Measurements from ENCODE around the gene H19.

H19 gene

GRCh38 chr11:1997755-1998154, at the start of gene H19:
TSS of gene H19 (minus strand) at chr11:1997842.
- Histone ChIP-seq H3K27me3 (ENCODE audit: control insufficient read depth, insufficient read depth, low read length) (no peaks in the 10 kb centered on the region), H3K9ac (ENCODE audit: low read depth, low read length) (no peak within 1 kb of the TSS), H3K4me3 (ENCODE audit: low read depth, low read length) (no peak within 1 kb of the TSS), H3K36me3 (ENCODE audit: control insufficient read depth, insufficient read depth, low read length) (no peaks in the 10 kb centered on the region), H3K4me1 (ENCODE audit: control insufficient read depth, insufficient read depth, low read length) (no peaks in the 10 kb centered on the region), H3K9me3 (ENCODE audit: control insufficient read depth, insufficient read depth, low read length) (no peaks in the 10 kb centered on the region)

GRCh38 chr11:2041963-2042362, 44.3 kb upstream of the H19 start:
- no peaks in the 10 kb centered on the region for H3K36me3 ChIP-seq (ENCODE audit: control insufficient read depth, insufficient read depth, low read length)
- H3K4me1 ChIP-seq (ENCODE audit: control insufficient read depth, insufficient read depth, low read length), result no peaks in the 10 kb centered on the region
- H3K27me3 ChIP-seq (ENCODE audit: control insufficient read depth, insufficient read depth, low read length), result peaks cover 18% of the 10 kb centered on the region
- H3K9ac ChIP-seq (ENCODE audit: low read depth, low read length), result no peak overlapping the region
- H3K9me3 ChIP-seq (ENCODE audit: control insufficient read depth, insufficient read depth, low read length), result no peaks in the 10 kb centered on the region
- H3K4me3 ChIP-seq (ENCODE audit: low read depth, low read length), result no peak overlapping the region

DNA sequence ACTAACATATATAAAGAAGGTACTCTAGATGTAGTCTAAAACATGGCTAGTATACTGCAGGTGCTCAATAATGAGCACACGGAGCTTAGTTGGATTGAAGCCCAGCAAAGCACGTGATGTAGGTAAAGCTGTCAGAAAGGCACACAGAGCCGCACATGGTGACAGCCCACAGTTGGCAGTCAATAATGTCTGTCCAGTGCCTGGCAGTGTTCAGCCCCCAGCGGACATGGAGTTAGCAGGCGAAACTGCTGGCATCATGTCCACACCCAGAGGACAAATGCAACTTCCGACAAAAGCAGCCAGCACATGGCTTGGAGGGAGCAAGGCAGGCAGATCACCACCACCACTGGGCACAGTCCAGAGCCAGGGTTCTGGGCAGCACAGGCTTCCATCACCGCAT, 43.5 kb upstream of the H19 start:
- no peaks in the 10 kb centered on the region for H3K9me3 ChIP-seq (ENCODE audit: control insufficient read depth, insufficient read depth, low read length)
- H3K36me3 ChIP-seq (ENCODE audit: control insufficient read depth, insufficient read depth, low read length), result no peaks in the 10 kb centered on the region
- no peak overlapping the region for H3K9ac ChIP-seq (ENCODE audit: low read depth, low read length)
- H3K4me1 ChIP-seq (ENCODE audit: control insufficient read depth, insufficient read depth, low read length), result no peaks in the 10 kb centered on the region
- H3K27me3 ChIP-seq (ENCODE audit: control insufficient read depth, insufficient read depth, low read length), result peaks cover 12% of the 10 kb centered on the region
- no peak overlapping the region for H3K4me3 ChIP-seq (ENCODE audit: low read depth, low read length)

DNA sequence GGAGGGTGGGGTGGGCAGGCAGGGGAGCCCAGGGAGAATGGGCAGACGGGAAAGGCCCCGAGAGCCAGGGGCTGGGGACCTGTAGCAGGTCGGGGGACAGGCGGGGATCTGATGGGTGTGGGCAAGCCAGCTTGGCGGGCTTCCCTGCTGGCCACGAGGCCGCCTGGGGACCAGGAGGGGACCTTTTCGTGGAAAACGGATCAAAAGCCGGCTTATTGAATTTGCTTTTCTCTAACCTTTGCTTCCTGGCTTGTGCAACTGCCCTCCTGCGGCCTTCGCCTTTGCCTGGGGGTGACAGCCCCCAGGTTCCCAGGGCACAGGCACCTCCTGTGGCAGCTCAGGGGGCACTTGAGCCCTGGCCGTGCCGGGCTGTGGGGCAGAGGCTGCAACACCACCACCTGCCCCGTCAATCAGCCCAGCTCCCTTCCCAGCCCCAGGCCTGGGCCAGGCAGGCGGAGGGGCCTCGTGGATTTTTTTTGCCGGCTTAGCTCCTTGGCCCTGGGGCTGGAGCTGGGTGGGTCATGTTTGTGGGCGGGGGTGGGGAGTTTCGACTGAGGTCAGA, 41.6 kb upstream of the H19 start:
- H3K36me3 ChIP-seq (ENCODE audit: control insufficient read depth, insufficient read depth, low read length), result no peaks in the 10 kb centered on the region
- no peak overlapping the region for H3K4me3 ChIP-seq (ENCODE audit: low read depth, low read length)
- no peak overlapping the region for H3K9ac ChIP-seq (ENCODE audit: low read depth, low read length)
- no peaks in the 10 kb centered on the region for H3K9me3 ChIP-seq (ENCODE audit: control insufficient read depth, insufficient read depth, low read length)
- peaks cover 5% of the 10 kb centered on the region for H3K27me3 ChIP-seq (ENCODE audit: control insufficient read depth, insufficient read depth, low read length)
- no peaks in the 10 kb centered on the region for H3K4me1 ChIP-seq (ENCODE audit: control insufficient read depth, insufficient read depth, low read length)

- Histone ChIP-seq H3K36me3 (ENCODE audit: control insufficient read depth, insufficient read depth, low read length) (no peaks in the 10 kb centered on the region), H3K4me1 (ENCODE audit: control insufficient read depth, insufficient read depth, low read length) (no peaks in the 10 kb centered on the region), H3K9ac (ENCODE audit: low read depth, low read length) (no peak overlapping the region), H3K27me3 (ENCODE audit: control insufficient read depth, insufficient read depth, low read length) (peaks cover 1% of the 10 kb centered on the region), H3K9me3 (ENCODE audit: control insufficient read depth, insufficient read depth, low read length) (no peaks in the 10 kb centered on the region), H3K4me3 (ENCODE audit: low read depth, low read length) (no peak overlapping the region)
Measured at GRCh38 chr11:2036863-2037486, 39.3 kb upstream of the H19 start.

GRCh38 chr11:2035382-2035781, 37.7 kb upstream of the H19 start:
- H3K36me3 ChIP-seq (ENCODE audit: control insufficient read depth, insufficient read depth, low read length), result no peaks in the 10 kb centered on the region
- H3K9me3 ChIP-seq (ENCODE audit: control insufficient read depth, insufficient read depth, low read length), result no peaks in the 10 kb centered on the region
- no peaks in the 10 kb centered on the region for H3K4me1 ChIP-seq (ENCODE audit: control insufficient read depth, insufficient read depth, low read length)
- H3K9ac ChIP-seq (ENCODE audit: low read depth, low read length), result no peak overlapping the region
- no peaks in the 10 kb centered on the region for H3K27me3 ChIP-seq (ENCODE audit: control insufficient read depth, insufficient read depth, low read length)
- H3K4me3 ChIP-seq (ENCODE audit: low read depth, low read length), result no peak overlapping the region

DNA sequence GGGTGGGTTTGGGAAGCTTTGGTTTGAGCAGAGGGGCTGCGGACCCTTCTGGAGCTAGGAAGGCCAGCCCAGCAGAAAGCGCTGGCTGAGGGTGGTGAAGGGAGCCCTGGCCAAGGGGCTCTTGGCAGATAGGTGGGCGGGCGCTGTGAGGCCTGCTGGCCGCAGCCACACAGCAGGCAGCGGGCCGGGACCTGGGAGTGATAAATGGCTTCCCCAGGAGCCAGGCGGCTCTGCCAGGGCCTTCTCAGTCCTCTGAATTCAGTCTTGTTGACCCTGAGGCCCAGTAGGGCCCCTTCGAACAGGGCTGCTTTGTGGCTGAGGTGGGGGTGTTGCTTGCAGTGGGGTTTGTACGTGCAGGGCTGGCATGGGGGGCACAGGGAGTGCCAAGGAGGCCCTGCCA, 33.4 kb upstream of the H19 start:
- Histone ChIP-seq H3K9ac (ENCODE audit: low read depth, low read length) (no peak overlapping the region), H3K4me1 (ENCODE audit: control insufficient read depth, insufficient read depth, low read length) (no peaks in the 10 kb centered on the region), H3K36me3 (ENCODE audit: control insufficient read depth, insufficient read depth, low read length) (no peaks in the 10 kb centered on the region), H3K9me3 (ENCODE audit: control insufficient read depth, insufficient read depth, low read length) (no peaks in the 10 kb centered on the region), H3K4me3 (ENCODE audit: low read depth, low read length) (no peak overlapping the region), H3K27me3 (ENCODE audit: control insufficient read depth, insufficient read depth, low read length) (no peaks in the 10 kb centered on the region)

- Histone ChIP-seq H3K9me3 (ENCODE audit: control insufficient read depth, insufficient read depth, low read length) (no peaks in the 10 kb centered on the region), H3K27me3 (ENCODE audit: control insufficient read depth, insufficient read depth, low read length) (no peaks in the 10 kb centered on the region), H3K4me3 (ENCODE audit: low read depth, low read length) (no peak overlapping the region), H3K36me3 (ENCODE audit: control insufficient read depth, insufficient read depth, low read length) (no peaks in the 10 kb centered on the region), H3K4me1 (ENCODE audit: control insufficient read depth, insufficient read depth, low read length) (no peaks in the 10 kb centered on the region), H3K9ac (ENCODE audit: low read depth, low read length) (no peak overlapping the region)
Measured at GRCh38 chr11:2027708-2028107, 30.1 kb upstream of the H19 start.

DNA sequence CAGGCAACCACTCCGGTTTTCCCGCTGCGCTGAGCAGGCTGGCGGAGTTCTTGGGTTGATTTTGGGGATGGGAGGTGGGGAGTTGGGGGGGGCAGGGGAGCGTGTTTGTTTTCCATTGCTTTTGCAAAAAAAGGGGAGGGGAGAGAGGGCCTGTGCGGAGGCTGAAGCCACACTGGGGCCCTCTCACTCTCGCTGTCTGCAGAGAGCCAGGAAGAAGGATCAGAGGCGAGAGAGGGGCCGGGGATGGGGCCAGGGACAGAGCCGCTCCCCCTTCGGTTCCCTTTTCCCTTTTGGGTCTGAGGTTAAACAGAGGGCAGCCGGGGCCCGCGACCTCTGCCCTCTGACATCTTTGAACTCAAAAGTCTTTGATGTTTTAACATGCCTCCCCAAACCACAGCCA, 17.4 kb upstream of the H19 start:
- Histone ChIP-seq H3K36me3 (ENCODE audit: control insufficient read depth, insufficient read depth, low read length) (no peaks in the 10 kb centered on the region), H3K4me1 (ENCODE audit: control insufficient read depth, insufficient read depth, low read length) (no peaks in the 10 kb centered on the region), H3K4me3 (ENCODE audit: low read depth, low read length) (no peak overlapping the region), H3K9ac (ENCODE audit: low read depth, low read length) (no peak overlapping the region), H3K9me3 (ENCODE audit: control insufficient read depth, insufficient read depth, low read length) (no peaks in the 10 kb centered on the region), H3K27me3 (ENCODE audit: control insufficient read depth, insufficient read depth, low read length) (no peaks in the 10 kb centered on the region)

- Histone ChIP-seq H3K4me1 (ENCODE audit: control insufficient read depth, insufficient read depth, low read length) (no peaks in the 10 kb centered on the region), H3K27me3 (ENCODE audit: control insufficient read depth, insufficient read depth, low read length) (no peaks in the 10 kb centered on the region), H3K9me3 (ENCODE audit: control insufficient read depth, insufficient read depth, low read length) (no peaks in the 10 kb centered on the region), H3K36me3 (ENCODE audit: control insufficient read depth, insufficient read depth, low read length) (no peaks in the 10 kb centered on the region), H3K9ac (ENCODE audit: low read depth, low read length) (no peak overlapping the region), H3K4me3 (ENCODE audit: low read depth, low read length) (no peak overlapping the region)
Measured at GRCh38 chr11:2012440-2012839, 14.8 kb upstream of the H19 start.

DNA sequence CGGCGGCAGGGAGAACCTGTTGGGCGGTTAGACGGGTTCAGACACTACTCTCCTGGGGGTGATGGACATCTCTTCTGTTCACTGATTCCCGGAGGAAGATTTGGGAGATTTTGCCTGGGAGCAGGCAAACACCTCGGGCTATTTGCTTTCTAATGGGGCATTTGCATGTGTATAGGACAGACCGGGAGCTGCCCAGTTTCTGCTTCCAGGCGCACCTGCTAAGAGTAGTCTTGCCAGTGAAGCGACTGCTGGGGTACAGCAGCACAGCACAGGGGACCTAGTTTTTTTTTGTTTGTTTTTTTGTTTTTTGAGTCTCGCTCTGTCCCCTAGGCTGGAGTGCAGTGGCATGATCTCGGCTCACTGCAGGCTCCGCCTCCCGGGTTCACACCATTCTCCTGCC, 6.8 kb upstream of the H19 start:
- Histone ChIP-seq H3K27me3 (ENCODE audit: control insufficient read depth, insufficient read depth, low read length) (no peaks in the 10 kb centered on the region), H3K9ac (ENCODE audit: low read depth, low read length) (no peak overlapping the region), H3K36me3 (ENCODE audit: control insufficient read depth, insufficient read depth, low read length) (no peaks in the 10 kb centered on the region), H3K9me3 (ENCODE audit: control insufficient read depth, insufficient read depth, low read length) (no peaks in the 10 kb centered on the region), H3K4me3 (ENCODE audit: low read depth, low read length) (no peak overlapping the region), H3K4me1 (ENCODE audit: control insufficient read depth, insufficient read depth, low read length) (no peaks in the 10 kb centered on the region)

DNA sequence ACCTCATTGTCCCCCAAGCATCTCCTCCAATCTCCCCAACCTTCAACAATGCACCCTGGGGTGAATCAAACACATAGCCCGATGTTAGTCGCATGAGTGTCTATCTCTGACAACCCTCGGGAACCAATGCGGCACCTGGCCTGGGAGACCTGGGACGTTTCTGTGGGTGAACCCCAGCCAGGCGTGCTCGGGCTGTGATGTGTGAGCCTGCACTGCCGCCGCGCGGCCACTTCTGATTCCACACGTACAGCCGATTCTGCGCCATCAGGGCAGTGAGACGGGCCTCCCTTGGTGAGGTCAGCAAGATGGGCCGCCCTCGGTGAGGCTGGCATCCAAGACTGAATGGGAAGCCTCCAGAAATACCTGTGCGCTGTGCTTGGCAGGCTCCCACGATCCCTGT, 5.2 kb upstream of the H19 start:
- H3K36me3 ChIP-seq (ENCODE audit: control insufficient read depth, insufficient read depth, low read length), result no peaks in the 10 kb centered on the region

More for the DNA sequence above, 5.2 kb upstream of the H19 start:
- Histone ChIP-seq H3K27me3 (ENCODE audit: control insufficient read depth, insufficient read depth, low read length) (no peaks in the 10 kb centered on the region), H3K4me1 (ENCODE audit: control insufficient read depth, insufficient read depth, low read length) (no peaks in the 10 kb centered on the region), H3K9me3 (ENCODE audit: control insufficient read depth, insufficient read depth, low read length) (no peaks in the 10 kb centered on the region), H3K9ac (ENCODE audit: low read depth, low read length) (no peak overlapping the region), H3K4me3 (ENCODE audit: low read depth, low read length) (no peak overlapping the region)
